Activated CD8-positive, alpha-beta T cell treated with anti-CD3 and anti-CD28 coated beads, Interleukin-2, amount 10 ng/mL, durations not matched to agents 7 days and 5 days (primary cell): ENCODE measurements around the gene MAN2A2. TPM values are rescaled to one million over a fixed set of nuclear protein-coding genes. Genes with fewer than 3 reads are reported as not detected.
"Not testable (repeated sequence)": the region's sequence is repeated elsewhere in the genome, so short reads cannot be mapped to it uniquely, and the experiment has no call there.

Experiments used
- ATAC-seq: fragments of 150-1000 bp; cut with Tn5 transposase; one replicate; pipeline ENCODE4 v1.10.0; 2021; ENCODE audit warnings: moderate library complexity
- CTCF ChIA-PET: fragments of 350-600 bp; sonication (Branson Sonifier 250); formaldehyde crosslinking; loops from one replicate; lab custom pipeline; 2021; ENCODE audit warnings: antibody characterized with exemption; lab: Charles Lee
- POLR2A ChIA-PET: fragments of 350-600 bp; sonication (Branson Sonifier 250); formaldehyde crosslinking; loops from one replicate; lab custom pipeline; 2021; ENCODE audit warnings: antibody characterized with exemption; lab: Charles Lee
- DNase-seq: peaks from one replicate; pipeline ENCODE4 v3.0.0-alpha.2; 2020
- H3K27ac Mint-ChIP-seq: one replicate; pipeline ENCODE4 v1.8.0; 2021; ENCODE audit warnings: mild to moderate bottlenecking, mixed read lengths
- H3K27me3 Mint-ChIP-seq: one replicate; pipeline ENCODE4 v1.8.0; 2021; ENCODE audit warnings: low read depth, mixed read lengths
- H3K36me3 Mint-ChIP-seq: one replicate; pipeline ENCODE4 v1.8.0; 2021; ENCODE audit warnings: low read depth, mixed read lengths
- H3K4me1 Mint-ChIP-seq: one replicate; pipeline ENCODE4 v1.8.0; 2021; ENCODE audit warnings: low read depth, mixed read lengths
- H3K4me3 Mint-ChIP-seq: one replicate; pipeline ENCODE4 v1.8.0; 2021; ENCODE audit warnings: mild to moderate bottlenecking, mixed read lengths
- H3K9me3 Mint-ChIP-seq: one replicate; pipeline ENCODE4 v1.8.0; 2022; ENCODE audit warnings: mixed read lengths; ENCODE audit not compliant: insufficient read depth
- total RNA-seq, 2 experiments: library from RNA; stranded (reverse); gene quantifications; one replicate each; pipeline ENCODE4 v1.2.3, GENCODE V29; 2021

Gene MAN2A2
- total RNA-seq, 2 experiments from 2014 or later: 82.7 to 97.7 TPM

- H3K9me3 Mint-ChIP-seq: no peaks in the 10 kb centered on the region
- ChIA-PET POLR2A (interaction anchor here (1.3 to 2.0 kb wide), 3 partner anchors 10 to 16 kb away, joined by 3 to 7 read pairs (median 5); no protein-coding TSS in a partner anchor), CTCF (interaction anchor here (1.0 to 3.2 kb wide), 2 partner anchors 11 to 18 kb away, joined by 3 to 20 read pairs; partner anchors contain the start of genes HDDC3 and MAN2A2)
- DNase-seq (no peak), ATAC-seq (no peak)
- H3K4me1 Mint-ChIP-seq: no peaks in the 10 kb centered on the region
- peak overlapping the region; percentile 52 for H3K27ac Mint-ChIP-seq
- peaks cover 68% of the 10 kb centered on the region for H3K36me3 Mint-ChIP-seq
- no peak overlapping the region for H3K4me3 Mint-ChIP-seq
- H3K27me3 Mint-ChIP-seq: no peaks in the 10 kb centered on the region
Observed at GRCh38 chr15:90914305-90915080, 11.4 kb downstream of the MAN2A2 start.

GRCh38 chr15:90915216-90915807 is 12.2 kb downstream of the MAN2A2 start:
- Mint-ChIP-seq H3K9me3 (no peaks in the 10 kb centered on the region), H3K4me1 (no peaks in the 10 kb centered on the region), H3K27ac (peak overlapping the region; percentile 69), H3K4me3 (no peak overlapping the region), H3K27me3 (no peaks in the 10 kb centered on the region), H3K36me3 (peaks cover 68% of the 10 kb centered on the region)
- ChIA-PET POLR2A (interaction anchor here (0.6 kb wide), 1 partner anchor 714 kb away, joined by 5 read pairs; no protein-coding TSS in a partner anchor), CTCF (interaction anchor here (3.2 kb wide), 1 partner anchor 18 kb away, joined by 20 read pairs; the partner anchor contains the start of gene HDDC3)
- DNase-seq (no peak), ATAC-seq (no peak)

GRCh38 chr15:90915808-90916440 is 12.8 kb downstream of the MAN2A2 start:
- Mint-ChIP-seq H3K4me3 (no peak overlapping the region), H3K4me1 (no peaks in the 10 kb centered on the region), H3K36me3 (peaks cover 72% of the 10 kb centered on the region), H3K27me3 (no peaks in the 10 kb centered on the region), H3K27ac (no peak overlapping the region), H3K9me3 (no peaks in the 10 kb centered on the region)
- POLR2A ChIA-PET: interaction anchor here (0.6 kb wide), 1 partner anchor 714 kb away, joined by 5 read pairs; no protein-coding TSS in a partner anchor
- CTCF ChIA-PET: interaction anchor here (3.2 kb wide), 1 partner anchor 17 kb away, joined by 20 read pairs; the partner anchor contains the start of gene HDDC3
- DNase-seq: no peak
- no peak for ATAC-seq

GRCh38 chr15:90916461-90916860 is 13.4 kb downstream of the MAN2A2 start:
- Mint-ChIP-seq H3K36me3 (peaks cover 75% of the 10 kb centered on the region), H3K4me1 (no peaks in the 10 kb centered on the region), H3K27ac (no peak overlapping the region), H3K9me3 (no peaks in the 10 kb centered on the region), H3K27me3 (no peaks in the 10 kb centered on the region), H3K4me3 (no peak overlapping the region)
- DNase-seq (no peak), ATAC-seq (no peak)
- ChIA-PET POLR2A (no interaction called here), CTCF (no interaction called here)

DNA sequence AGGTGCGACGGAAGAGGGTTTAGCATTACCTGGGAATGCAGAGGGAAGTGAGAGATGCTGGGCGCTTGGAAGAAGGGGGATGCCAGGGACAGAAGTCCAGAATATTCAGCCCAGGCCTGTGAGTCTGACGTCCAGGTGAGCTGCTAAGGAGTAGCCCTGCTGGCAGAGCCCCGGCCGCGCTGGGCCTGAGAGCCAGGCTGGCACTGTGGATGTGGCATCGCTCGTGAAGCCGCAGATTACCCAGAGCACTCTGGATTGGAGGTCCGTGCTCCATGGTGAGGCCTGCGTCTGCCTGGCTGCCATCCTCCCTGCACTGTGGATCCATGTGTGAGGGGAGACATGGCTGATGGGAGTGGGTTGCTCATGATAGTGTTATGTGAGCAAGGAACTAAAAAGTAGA is 14.5 kb downstream of the MAN2A2 start:
- Mint-ChIP-seq H3K9me3 (no peaks in the 10 kb centered on the region), H3K27me3 (no peaks in the 10 kb centered on the region), H3K36me3 (peaks cover 80% of the 10 kb centered on the region), H3K27ac (no peak overlapping the region), H3K4me3 (no peak overlapping the region), H3K4me1 (no peaks in the 10 kb centered on the region)
- ChIA-PET POLR2A (no interaction called here), CTCF (interaction anchor here (2.0 kb wide), 1 partner anchor 13 kb away, joined by 5 read pairs; no protein-coding TSS in a partner anchor)
- ATAC-seq: no peak
- no peak for DNase-seq

GRCh38 chr15:90918034-90918788 is 15.1 kb downstream of the MAN2A2 start:
- H3K9me3 Mint-ChIP-seq: no peaks in the 10 kb centered on the region
- H3K27ac Mint-ChIP-seq: no peak overlapping the region
- H3K27me3 Mint-ChIP-seq: no peaks in the 10 kb centered on the region
- peaks cover 76% of the 10 kb centered on the region for H3K36me3 Mint-ChIP-seq
- ChIA-PET POLR2A (interaction anchor here (0.6 kb wide), 1 partner anchor 16 kb away, joined by 3 read pairs; no protein-coding TSS in a partner anchor), CTCF (interaction anchor here (1.1 to 2.0 kb wide), 2 partner anchors 14 kb away, joined by 5 to 9 read pairs; partner anchors contain the start of gene HDDC3)
- ATAC-seq (no peak), DNase-seq (no peak)
- H3K4me1 Mint-ChIP-seq: peaks cover 3% of the 10 kb centered on the region
- no peak overlapping the region for H3K4me3 Mint-ChIP-seq

GRCh38 chr15:90918835-90919234 is 15.7 kb downstream of the MAN2A2 start:
- DNase-seq (no peak), ATAC-seq (no peak)
- Mint-ChIP-seq H3K9me3 (no peaks in the 10 kb centered on the region), H3K4me1 (peaks cover 5% of the 10 kb centered on the region), H3K36me3 (peaks cover 74% of the 10 kb centered on the region), H3K4me3 (no peak overlapping the region), H3K27ac (no peak overlapping the region), H3K27me3 (no peaks in the 10 kb centered on the region)
- ChIA-PET CTCF (interaction anchor here (1.1 to 2.0 kb wide), 2 partner anchors 13 to 14 kb away, joined by 5 to 9 read pairs; partner anchors contain the start of gene HDDC3), POLR2A (interaction anchor here (0.6 kb wide), 2 partner anchors 13 to 17 kb away, joined by 3 read pairs; no protein-coding TSS in a partner anchor)

DNA sequence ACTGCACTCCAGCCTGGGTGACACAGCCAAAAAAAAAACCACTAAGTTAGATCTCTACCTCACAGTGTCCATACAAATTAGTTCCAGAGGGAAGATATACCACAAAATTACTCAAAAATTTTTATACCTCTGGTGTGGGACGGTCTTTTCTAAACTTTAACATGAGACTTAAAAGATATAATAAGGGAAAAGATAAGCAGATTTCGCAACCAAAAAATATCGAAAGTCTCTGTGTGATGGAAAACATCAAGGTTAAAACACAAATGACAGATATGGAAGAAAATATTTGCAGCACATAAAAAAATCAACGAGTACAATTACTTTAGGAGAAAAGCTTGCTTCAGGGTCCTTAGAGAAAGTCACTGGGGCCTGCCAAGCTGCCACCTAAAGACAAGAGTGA is 18.8 kb downstream of the MAN2A2 start:
- Mint-ChIP-seq H3K27ac (no peak overlapping the region), H3K9me3 (no peaks in the 10 kb centered on the region), H3K4me1 (peaks cover 13% of the 10 kb centered on the region), H3K36me3 (peaks cover 56% of the 10 kb centered on the region), H3K4me3 (no peak overlapping the region), H3K27me3 (no peaks in the 10 kb centered on the region)
- CTCF ChIA-PET: interaction anchor here (1.0 to 3.9 kb wide), 3 partner anchors 11 to 33 kb away, joined by 4 to 34 read pairs (median 4); partner anchors contain the start of genes HDDC3, MAN2A2 and RCCD1
- POLR2A ChIA-PET: no interaction called here
- DNase-seq (no peak), ATAC-seq (no peak)

DNA sequence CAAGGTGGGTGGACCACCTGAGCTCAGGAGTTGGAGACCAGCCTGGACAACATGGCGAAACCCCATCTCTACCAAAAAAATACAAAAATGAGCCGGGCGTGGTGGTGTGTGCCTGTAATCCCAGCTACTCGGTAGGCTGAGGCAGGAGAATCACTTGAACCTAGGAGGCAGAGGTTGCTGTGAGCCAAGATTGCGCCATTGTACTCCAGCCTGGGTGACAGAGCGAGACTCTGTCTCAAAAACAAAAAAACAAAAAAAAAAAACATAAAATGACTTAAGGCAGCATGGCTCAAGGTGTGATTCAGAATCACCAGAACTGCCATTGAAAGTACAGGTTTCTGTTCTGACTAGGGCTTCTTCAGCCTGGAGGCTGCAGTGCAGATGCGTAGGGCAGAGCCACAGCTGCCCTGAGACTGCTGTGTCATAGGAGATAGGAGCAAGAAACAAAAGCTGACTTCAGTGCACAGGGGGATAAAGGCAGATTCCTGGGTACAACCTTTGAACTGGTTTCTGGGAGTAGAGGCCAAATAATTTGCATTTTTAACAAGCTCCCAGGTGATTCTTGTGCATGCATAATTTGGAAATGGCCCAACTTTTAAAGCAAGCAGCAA is 19.7 kb downstream of the MAN2A2 start:
- POLR2A ChIA-PET, H3K4me3 Mint-ChIP-seq, H3K27me3 Mint-ChIP-seq, DNase-seq, H3K9me3 Mint-ChIP-seq: not testable (repeated sequence)
- CTCF ChIA-PET: interaction anchor here (0.6 to 3.9 kb wide), 5 partner anchors 10 to 32 kb away, joined by 4 to 34 read pairs (median 4); partner anchors contain the start of genes HDDC3, MAN2A2, RCCD1 and UNC45A
- H3K4me1 Mint-ChIP-seq: peaks cover 13% of the 10 kb centered on the region
- peak overlapping the region; percentile 34 for H3K27ac Mint-ChIP-seq
- peaks cover 50% of the 10 kb centered on the region for H3K36me3 Mint-ChIP-seq
- peak; percentile 33 for ATAC-seq

DNA sequence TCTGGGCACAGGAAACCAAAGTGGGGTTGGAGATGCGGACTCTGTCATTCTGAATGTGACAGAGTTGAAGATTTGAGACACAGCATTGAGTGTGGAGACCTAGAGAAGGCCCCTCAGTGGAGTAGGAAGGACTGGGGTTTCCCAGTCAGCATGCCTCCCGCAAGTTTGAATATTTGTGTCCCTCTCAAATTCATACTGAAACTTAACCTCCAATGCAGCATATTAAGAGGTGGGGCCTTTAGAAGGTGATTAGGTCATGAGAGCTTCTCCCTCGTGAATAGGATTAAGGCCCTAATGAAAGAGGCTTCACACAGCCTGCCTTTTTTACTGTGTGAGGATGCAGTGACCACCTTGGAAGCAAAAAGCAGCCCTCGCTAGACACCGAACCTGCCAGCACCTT is 21.3 kb downstream of the MAN2A2 start:
- Mint-ChIP-seq H3K27me3 (no peaks in the 10 kb centered on the region), H3K36me3 (peaks cover 43% of the 10 kb centered on the region), H3K9me3 (no peaks in the 10 kb centered on the region), H3K4me3 (no peak overlapping the region), H3K4me1 (peaks cover 20% of the 10 kb centered on the region), H3K27ac (peak overlapping the region; percentile 46)
- CTCF ChIA-PET: interaction anchor here (2.4 kb wide), 1 partner anchor 11 kb away, joined by 8 read pairs; the partner anchor contains the start of gene UNC45A
- DNase-seq (no peak), ATAC-seq (no peak)
- POLR2A ChIA-PET: no interaction called here
